ENCODE measurements around the gene PKDCC. TPM values are rescaled to one million over a fixed set of nuclear protein-coding genes. Genes with fewer than 3 reads are reported as not detected.

The PKDCC gene
- total and polyA plus RNA-seq, 2 of the 8 experiments (the other 6 are each of a cell fraction or from before 2014, with no cell fraction given), result 49.9 to 80.1 TPM

DNA sequence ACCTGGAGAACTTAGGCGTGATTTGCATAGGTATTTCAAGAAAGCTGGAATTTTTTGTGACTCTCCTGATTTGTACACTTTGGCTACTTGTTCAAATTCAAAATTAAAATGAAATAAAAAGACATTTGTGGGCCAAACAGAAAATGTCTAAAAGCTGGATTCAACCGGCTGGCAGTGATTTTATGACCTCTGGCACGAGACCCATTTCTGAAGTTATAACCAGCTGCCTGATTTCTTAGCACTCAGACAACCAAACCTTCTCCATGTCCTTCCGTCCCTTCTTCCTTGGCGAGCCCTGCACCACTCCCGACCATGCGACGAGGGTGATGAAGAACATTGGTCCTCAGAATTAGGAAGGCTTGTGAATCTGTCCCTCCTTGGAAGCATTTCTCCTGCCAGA lies 19.7 kb downstream of the PKDCC start (continued):
- TF ChIP-seq CHD7 (IDR thresholded peaks at IDR 0.05; ENCODE audit: insufficient replicate concordance, low read length), result no peak
- no peak for TF ChIP-seq CTBP2 (IDR thresholded peaks at IDR 0.05; ENCODE audit: borderline replicate concordance, insufficient read depth, insufficient read length, low read length)
- TF ChIP-seq GABPA (IDR thresholded peaks at IDR 0.05; ENCODE audit: borderline replicate concordance, insufficient read depth, low read length), result no peak
- TF ChIP-seq SP4 (IDR thresholded peaks at IDR 0.05; ENCODE audit: low read length), result no peak
- TF ChIP-seq NRF1 (IDR thresholded peaks at IDR 0.05; ENCODE audit: low read depth, low read length), result no peak
